Motor neuron (in vitro differentiated cells): ENCODE data around the gene GADD45B. TPM values are rescaled to one million over a fixed set of nuclear protein-coding genes. Genes with fewer than 3 reads are reported as not detected.
"Not testable (repeated sequence)": the region's sequence is repeated elsewhere in the genome, so short reads cannot be mapped to it uniquely, and the experiment has no call there.

Experiments used
- ATAC-seq, 8 experiments: fragments of 200-7000 bp; cut with Tn5 transposase; replicated peaks in 6 of 8; 2 replicates each; pipeline ENCODE4 v1.8.0; 2021; ENCODE audit warnings: mild to moderate bottlenecking in 8 of 8, moderate library complexity in 8 of 8
- H3K27ac ChIP-seq, 2 donors: fragments of 250-450 bp; sonication (Bioruptor Pico); 2 replicates each; pipeline ENCODE4 v1.9.0; 2021; ENCODE audit warnings: antibody characterized with exemption in 2 of 2, mild to moderate bottlenecking in 2 of 2, moderate library complexity in 1 of 2
- H3K4me1 ChIP-seq, 2 donors: fragments of 250-450 bp; sonication (Bioruptor Pico); replicated peaks in 1 of 2; 2 replicates each; pipeline ENCODE4 v1.6.1; 2021; ENCODE audit warnings: antibody characterized with exemption in 2 of 2, mild to moderate bottlenecking in 2 of 2, moderate library complexity in 1 of 2
- H3K4me3 ChIP-seq, 5 donors: fragments of 250-450 bp; sonication (Bioruptor Pico); 2 replicates each; pipeline ENCODE4 v1.9.0; 2021; ENCODE audit warnings: antibody characterized with exemption in 5 of 5, mild to moderate bottlenecking in 5 of 5, moderate library complexity in 4 of 5
- WGBS, 10 experiments: fragments of 450-650 bp; shearing (Covaris generic); methylation state at CpG; one replicate each; pipeline ENCODE4 v1.0.0; 2022; 5-methylcytosine and 5-hydroxymethylcytosine counted together
- in situ Hi-C, 9 experiments: fragments of 400-800 bp; cut with MboI; loops; one replicate each; pipeline ENCODE4 v1.15.0; 2021; ENCODE audit warnings: low sequenced_read_pairs in 9 of 9, low pct_unique_long_range_greater_than_20kb in 2 of 9; ENCODE audit not compliant: unreplicated experiment in 9 of 9
- total RNA-seq, 8 experiments: library from RNA; unstranded; fragments of 300-600 nt; gene quantifications; 2 replicates each; pipeline versions ENCODE4 v1.2.3 to v1.2.4, GENCODE V29; 2022

Gene GADD45B
- total RNA-seq, 8 experiments from 2014 or later = 9.4 to 80.4 (median 20.8) TPM

DNA sequence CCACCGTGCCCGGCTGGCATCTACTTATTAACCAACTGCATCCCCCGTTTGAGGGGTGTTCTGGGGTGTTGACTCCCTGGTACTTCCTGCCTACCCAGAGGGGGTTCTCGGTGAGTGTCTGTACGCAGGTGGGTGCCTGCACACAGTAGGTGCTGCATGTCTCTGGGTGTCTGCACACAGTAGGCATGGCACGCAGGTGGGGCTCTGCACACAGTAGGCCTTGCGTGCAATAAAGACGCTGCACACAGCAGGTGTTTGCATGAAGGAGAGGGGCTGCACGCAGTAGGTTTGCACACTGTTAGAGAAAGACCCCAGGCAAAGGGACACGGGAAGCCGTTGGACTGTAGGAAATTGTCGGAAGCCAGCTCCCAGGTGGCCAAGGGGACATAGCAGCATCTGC, 11.2 kb downstream of the GADD45B start:
- peaks cover 0 to 12% of the 10 kb centered on the region in 2 donors for H3K4me1 ChIP-seq
- no peak overlapping the region for H3K4me3 ChIP-seq
- WGBS, 10 experiments = 33 to 100% (median 77%) methylated on average over 1 to 5 of the region's 12 CpGs; no CpG with 5 or more reads in 4 of the 10 experiments
- ATAC-seq = no peak
- in situ Hi-C loops = loop anchor here in 2 of 9 experiments (25.0 kb wide), 2 partner anchors 100 to 125 kb away; no protein-coding TSS in a partner anchor
- H3K27ac ChIP-seq = no peak overlapping the region

DNA sequence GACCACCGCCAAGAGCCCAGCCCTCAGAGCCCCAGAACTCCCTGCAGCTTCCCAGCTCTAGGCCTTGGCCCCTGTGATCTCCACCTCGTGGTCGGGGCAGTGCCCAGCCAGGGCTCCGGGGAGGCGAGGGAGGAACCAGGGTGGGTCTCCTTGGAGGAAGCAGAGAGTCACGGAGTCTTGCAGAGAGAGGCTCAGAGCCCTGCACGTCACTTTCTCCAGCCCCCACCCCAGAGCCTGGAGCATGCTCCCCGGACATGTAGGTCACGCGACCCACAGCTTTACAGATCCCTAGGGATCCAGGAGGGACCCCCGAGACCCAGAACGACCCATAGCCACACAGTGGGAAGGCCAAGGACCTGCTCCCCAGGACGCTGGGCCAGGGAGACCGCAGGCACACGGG, 11.9 kb downstream of the GADD45B start:
- 60 to 83% methylated on average over 1 to 2 of the region's 15 CpGs; no CpG with 5 or more reads in 8 of the 10 experiments for WGBS, 10 experiments
- H3K4me3 ChIP-seq = no peak overlapping the region
- peak in 6 of 8 experiments; percentile 14 to 40 (median 22) for ATAC-seq
- in situ Hi-C loops = loop anchor here in 2 of 9 experiments (25.0 kb wide), 2 partner anchors 99 to 124 kb away; no protein-coding TSS in a partner anchor
- H3K27ac ChIP-seq = no peak overlapping the region
- H3K4me1 ChIP-seq = peaks cover 0 to 12% of the 10 kb centered on the region in 2 donors

DNA sequence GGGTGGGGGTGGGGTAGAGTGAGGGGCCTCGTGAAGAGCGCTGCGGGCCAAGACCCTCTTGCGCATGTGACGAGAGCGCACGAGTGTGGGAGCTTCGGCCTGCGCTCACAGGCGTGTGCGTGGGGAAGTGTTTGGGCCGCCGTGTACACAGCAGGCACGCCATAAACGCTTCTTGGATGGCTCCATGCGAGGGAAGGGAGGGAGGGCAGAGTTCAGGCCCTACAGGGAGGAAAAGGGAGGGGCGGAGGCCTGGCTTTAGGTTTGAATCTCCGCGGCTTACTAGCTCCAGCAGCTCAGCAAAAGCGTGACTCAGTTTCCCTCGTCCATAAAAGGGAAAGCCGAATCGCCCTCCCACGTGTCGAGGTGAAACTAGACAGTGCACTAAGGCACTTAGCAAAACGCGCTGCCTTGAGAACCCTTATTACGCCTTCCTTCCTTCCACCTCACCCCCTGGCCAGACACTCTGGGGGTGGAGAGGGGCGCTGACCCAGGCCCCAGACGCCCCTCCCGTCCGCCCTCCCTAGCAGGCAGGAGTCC, 12.5 kb downstream of the GADD45B start:
- peaks cover 0 to 17% of the 10 kb centered on the region in 2 donors for H3K4me1 ChIP-seq
- H3K4me3 ChIP-seq = no peak overlapping the region
- ATAC-seq = peak in 5 of 8 experiments; percentile 4 to 16 (median 10)
- in situ Hi-C loops = loop anchor here in 2 of 9 experiments (25.0 kb wide), 2 partner anchors 99 to 124 kb away; no protein-coding TSS in a partner anchor
- no peak overlapping the region for H3K27ac ChIP-seq
- 0 to 33% (median 10%) methylated on average over 1 to 2 of the region's 32 CpGs; no CpG with 5 or more reads in 5 of the 10 experiments for WGBS, 10 experiments

DNA sequence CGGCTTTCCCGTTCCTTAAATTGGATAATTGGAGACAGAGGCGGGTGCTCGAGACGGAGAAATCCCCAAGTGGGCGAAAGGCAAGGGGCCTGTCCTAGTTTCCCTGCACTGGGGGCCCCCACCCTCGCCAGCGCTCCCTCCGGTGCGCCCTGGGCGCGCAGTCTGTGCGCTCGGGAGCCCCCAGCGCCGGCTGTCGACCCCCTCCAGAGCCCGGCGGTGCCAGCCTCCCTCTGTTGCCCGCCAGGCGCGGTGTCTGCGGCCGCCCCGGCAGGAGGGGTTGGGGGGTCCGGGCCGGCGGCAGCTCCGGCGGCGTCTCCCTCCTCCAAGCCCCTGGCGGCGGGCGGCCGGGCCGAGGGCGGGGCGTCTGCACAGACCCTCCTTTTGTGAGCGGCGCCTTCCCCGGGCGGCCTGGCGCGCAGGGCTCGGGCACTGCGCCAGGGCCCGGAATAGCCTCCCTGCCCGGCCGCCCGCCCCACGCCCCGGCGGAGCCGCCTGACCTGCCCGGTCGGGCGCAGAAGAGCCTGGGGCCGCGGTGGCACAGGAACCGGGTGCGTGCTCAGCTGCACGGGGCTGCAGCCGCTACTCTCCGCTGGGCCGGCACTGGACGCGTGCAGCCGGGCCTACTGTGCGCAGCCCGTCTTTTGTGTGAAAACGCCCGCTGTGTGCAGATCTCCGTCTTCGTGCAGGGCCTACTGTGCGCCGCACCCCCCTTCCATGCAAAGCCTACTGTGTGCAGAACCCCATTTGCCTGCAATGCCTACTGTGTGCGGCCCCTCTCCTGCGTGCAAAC, 13.2 kb downstream of the GADD45B start:
- peak; percentile 6 to 78 (median 58) for ATAC-seq

DNA sequence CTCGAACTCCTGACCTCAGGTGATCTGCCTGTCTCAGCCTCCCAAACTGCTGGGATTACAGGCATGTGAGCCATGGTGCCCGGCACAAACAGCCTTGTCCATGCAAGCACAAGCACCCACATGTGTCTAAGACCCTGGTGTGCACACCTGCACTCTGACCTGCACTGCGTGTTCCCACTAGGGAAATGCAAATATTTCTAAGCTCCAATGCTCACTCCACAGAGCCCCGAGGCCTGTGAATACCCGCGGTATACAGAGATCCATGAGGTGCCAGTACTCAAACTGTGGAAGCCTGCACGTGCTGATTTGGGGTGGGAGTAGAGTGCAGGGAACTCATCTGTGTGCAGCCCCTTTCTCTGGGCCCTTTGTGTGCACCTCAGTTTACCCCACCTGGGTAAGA, 14.7 kb downstream of the GADD45B start:
- Histone ChIP-seq H3K4me1 (peaks cover 5 to 35% of the 10 kb centered on the region in 2 donors), H3K4me3 (no peak overlapping the region), H3K27ac (no peak overlapping the region)
- no peak for ATAC-seq
- WGBS, 10 experiments = 17 to 89% (median 74%) methylated on average over 1 to 5 of the region's 7 CpGs; no CpG with 5 or more reads in 6 of the 10 experiments
- in situ Hi-C loops = loop anchor here in 2 of 9 experiments (25.0 kb wide), 2 partner anchors 97 to 122 kb away; no protein-coding TSS in a partner anchor

More for the DNA sequence above, 13.2 kb downstream of the GADD45B start:
- Histone ChIP-seq H3K4me3 (peak overlapping the region; percentile 5 to 13 (median 11)), H3K27ac (no peak overlapping the region), H3K4me1 (peaks cover under 1 to 22% of the 10 kb centered on the region in 2 donors)
- WGBS, 10 experiments = 0 to 59% (median 5%) methylated on average over 1 to 35 of the region's 78 CpGs; no CpG with 5 or more reads in 4 of the 10 experiments
- in situ Hi-C loops = loop anchor here in 2 of 9 experiments (25.0 kb wide), 2 partner anchors 98 to 123 kb away; no protein-coding TSS in a partner anchor

DNA sequence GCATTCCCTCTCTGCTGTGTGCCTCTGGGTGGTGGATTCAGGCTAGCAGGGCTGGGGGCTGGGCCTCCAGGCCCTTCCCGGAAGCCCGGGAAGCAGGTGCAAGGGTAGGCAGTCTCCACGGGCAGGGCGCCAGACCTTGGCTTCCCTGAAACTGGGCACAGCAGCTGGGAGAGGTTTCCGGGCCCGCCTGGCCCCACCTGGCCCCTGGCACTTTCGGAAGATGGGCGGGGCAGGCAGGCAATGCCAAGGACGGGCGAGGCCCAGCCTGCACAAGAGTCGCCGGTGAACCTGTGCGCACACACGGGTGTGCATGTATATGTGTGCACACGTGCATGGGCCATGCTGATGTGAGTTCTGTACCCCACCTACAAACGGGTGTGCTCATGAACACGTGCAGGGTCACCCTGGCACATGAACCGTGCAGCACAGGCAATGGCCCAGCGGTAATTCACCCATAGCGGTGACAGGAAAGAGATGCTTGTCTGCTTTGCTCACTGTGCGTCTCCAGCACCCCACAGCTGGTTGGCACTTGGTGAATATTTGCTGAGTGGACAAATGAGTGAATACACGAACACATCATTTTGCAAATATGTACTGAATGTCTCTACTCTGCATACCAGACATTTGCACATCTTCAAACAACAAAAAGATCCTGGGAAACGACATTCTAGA, 15.3 kb downstream of the GADD45B start:
- WGBS, 10 experiments = 0 to 88% (median 67%) methylated on average over 1 to 15 of the region's 23 CpGs; no CpG with 5 or more reads in 5 of the 10 experiments
- Histone ChIP-seq H3K27ac (no peak overlapping the region), H3K4me3 (no peak overlapping the region), H3K4me1 (peaks cover 5 to 36% of the 10 kb centered on the region in 2 donors)
- in situ Hi-C loops = loop anchor here in 2 of 9 experiments (25.0 kb wide), 2 partner anchors 96 to 121 kb away; no protein-coding TSS in a partner anchor
- peak in 4 of 8 experiments; percentile 9 to 26 (median 13) for ATAC-seq

DNA sequence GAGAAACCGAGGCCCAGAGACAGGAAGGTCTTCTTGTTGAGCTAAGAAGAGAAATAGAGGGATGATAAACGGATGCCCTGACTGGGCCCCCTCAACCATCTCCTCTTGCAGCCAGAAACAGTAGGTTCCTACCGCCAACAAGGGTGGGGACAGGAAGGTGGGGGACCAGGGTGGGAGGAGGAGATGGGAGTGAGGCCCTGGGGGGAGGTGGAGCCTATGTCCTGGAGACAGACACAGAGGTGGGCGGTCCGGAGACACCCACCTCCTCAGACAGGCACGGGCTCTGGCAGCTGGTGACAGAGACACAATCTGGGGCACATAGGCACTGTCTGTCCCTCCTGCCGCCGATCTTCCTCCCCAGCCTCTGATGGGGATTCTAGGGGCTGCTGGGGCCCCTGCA, 16.9 kb downstream of the GADD45B start:
- in situ Hi-C loops = loop anchor here in 2 of 9 experiments (25.0 kb wide), 2 partner anchors 94 to 119 kb away; no protein-coding TSS in a partner anchor
- H3K27ac ChIP-seq = no peak overlapping the region
- ATAC-seq = no peak
- no peak overlapping the region for H3K4me3 ChIP-seq
- 60 to 80% methylated on average over 1 to 2 of the region's 8 CpGs; no CpG with 5 or more reads in 8 of the 10 experiments for WGBS, 10 experiments
- H3K4me1 ChIP-seq = peaks cover 5 to 36% of the 10 kb centered on the region in 2 donors

DNA sequence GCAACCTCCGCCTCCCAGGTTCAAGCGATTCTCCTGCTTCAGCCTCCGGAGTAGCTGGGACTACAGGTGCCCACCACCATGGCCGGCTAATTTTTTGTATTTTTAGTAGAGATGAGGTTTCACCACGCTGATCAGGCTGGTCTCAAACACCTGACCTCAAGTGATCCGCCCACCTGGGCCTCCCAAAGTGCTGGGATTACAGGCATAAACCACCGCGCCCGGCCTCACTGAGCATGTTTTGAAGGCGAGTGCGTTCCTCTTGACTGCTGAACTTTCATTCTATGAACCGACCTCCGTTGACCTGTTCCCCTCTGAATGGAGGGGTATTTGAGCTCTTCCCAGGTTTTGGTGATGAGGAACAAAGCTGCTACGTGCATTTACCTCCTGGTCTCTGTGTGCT, 17.5 kb downstream of the GADD45B start:
- in situ Hi-C loops = loop anchor here in 2 of 9 experiments (25.0 kb wide), 2 partner anchors 94 to 119 kb away; no protein-coding TSS in a partner anchor
- not testable (repeated sequence) for ATAC-seq, H3K4me3 ChIP-seq, H3K27ac ChIP-seq
- WGBS, 10 experiments = 20 to 97% (median 74%) methylated on average over 1 to 10 of the region's 14 CpGs
- H3K4me1 ChIP-seq = peaks cover 5 to 30% of the 10 kb centered on the region in 2 donors

DNA sequence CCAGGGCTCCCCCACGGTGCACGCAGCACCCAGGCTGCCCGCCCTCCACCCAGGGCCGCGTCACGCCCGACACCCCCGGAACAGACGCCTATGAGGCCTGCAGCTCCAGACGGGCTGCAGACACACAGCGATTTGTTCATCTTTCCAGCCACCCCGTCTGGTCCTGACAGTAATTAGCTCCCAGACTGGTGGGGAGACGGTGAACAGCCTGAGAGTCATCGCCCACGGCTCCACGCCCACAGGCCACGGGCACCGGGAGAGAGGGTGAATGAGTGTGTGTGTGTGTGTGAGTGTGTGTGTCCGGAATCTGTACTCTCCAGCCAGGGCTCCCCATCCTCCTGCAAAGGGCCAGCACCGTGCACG, 18.1 kb downstream of the GADD45B start:
- WGBS, 10 experiments = 6 to 79% (median 47%) methylated on average over 2 to 8 of the region's 21 CpGs; no CpG with 5 or more reads in 7 of the 10 experiments
- in situ Hi-C loops = loop anchor here in 2 of 9 experiments (25.0 kb wide), 2 partner anchors 93 to 118 kb away; no protein-coding TSS in a partner anchor
- Histone ChIP-seq H3K4me3 (peak overlapping the region in 3 of 5 donors; percentile 24 to 29 (median 27)), H3K4me1 (peaks cover 5 to 24% of the 10 kb centered on the region in 2 donors), H3K27ac (no peak overlapping the region)
- peak in 6 of 8 experiments; percentile 1 to 32 (median 25) for ATAC-seq

DNA sequence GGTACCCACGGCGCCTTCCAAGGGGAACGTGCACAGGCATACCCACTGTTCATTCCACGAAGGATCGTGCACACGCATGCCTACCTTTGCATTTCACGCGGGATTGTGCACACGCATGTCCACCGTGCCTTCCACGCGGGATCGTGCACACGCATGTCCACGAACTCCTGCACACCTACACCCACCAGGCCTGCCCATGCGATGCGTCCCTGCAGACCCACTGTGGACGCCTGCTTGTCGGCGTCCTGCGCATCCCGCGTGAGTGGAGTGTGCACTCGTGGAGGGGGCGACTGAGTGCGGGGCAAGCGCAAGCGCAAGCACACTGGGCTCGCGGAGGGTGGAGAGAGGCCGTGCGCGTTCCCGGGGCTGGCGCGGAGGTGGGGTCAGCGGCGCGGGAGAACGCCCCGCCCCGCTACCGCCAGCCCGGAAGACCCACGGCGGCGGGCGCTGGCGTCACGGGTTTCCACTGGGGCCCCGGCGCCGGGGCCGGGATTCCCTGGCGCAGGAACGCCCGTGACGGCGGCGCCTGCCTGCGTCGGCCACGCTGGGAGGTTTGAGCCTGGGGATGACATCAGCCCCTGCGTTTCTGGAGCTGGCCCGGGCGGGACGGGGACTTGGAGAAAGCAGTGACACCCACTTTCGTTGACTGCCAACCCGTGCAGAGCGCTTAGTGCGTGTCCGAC, 18.7 kb downstream of the GADD45B start:
- peak; percentile 66 to 90 (median 85) for ATAC-seq
- H3K4me3 ChIP-seq = peak overlapping the region; percentile 14 to 29 (median 24)
- peaks cover 5 to 24% of the 10 kb centered on the region in 2 donors for H3K4me1 ChIP-seq
- in situ Hi-C loops = loop anchor here in 2 of 9 experiments (25.0 kb wide), 2 partner anchors 93 to 118 kb away; no protein-coding TSS in a partner anchor
- WGBS, 10 experiments = 0 to 24% (median 5%) methylated on average over 1 to 23 of the region's 72 CpGs; no CpG with 5 or more reads in 4 of the 10 experiments
- H3K27ac ChIP-seq = peak overlapping the region; percentile 1 to 71

DNA sequence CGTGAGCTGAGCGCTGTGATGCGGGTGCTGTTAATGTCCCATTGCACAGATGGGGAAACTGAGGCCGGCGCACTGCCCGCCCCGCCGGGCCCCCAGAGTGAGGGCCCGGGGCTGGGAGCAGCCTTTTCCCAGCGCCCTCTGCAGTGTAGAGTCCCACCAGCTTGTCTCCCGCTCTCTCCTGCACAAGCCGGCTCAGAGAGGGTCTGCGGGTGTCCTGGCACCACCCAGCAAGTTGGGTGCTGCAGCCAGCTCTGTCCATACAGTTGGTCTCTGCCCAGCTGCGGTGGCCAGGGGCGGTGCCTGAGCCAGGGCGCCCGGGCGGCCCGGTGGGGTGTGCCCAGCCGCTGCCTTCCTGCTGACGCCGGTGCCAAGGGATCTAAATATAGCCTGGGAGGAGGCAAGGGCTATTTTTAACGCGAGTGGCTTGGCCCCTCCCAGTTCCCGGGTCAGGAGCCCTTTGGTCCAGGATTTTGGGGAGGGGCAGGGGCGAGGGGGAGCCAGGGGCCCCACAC, 19.3 kb downstream of the GADD45B start:
- peak; percentile 21 to 83 (median 57) for ATAC-seq
- in situ Hi-C loops = loop anchor here in 2 of 9 experiments (25.0 kb wide), 2 partner anchors 92 to 117 kb away; no protein-coding TSS in a partner anchor

More for the DNA sequence above, 19.3 kb downstream of the GADD45B start:
- 0 to 16% (median 0%) methylated on average over 1 to 13 of the region's 26 CpGs; no CpG with 5 or more reads in 5 of the 10 experiments for WGBS, 10 experiments
- Histone ChIP-seq H3K4me1 (peaks cover 5 to 24% of the 10 kb centered on the region in 2 donors), H3K4me3 (peak overlapping the region; percentile 14 to 29 (median 24)), H3K27ac (peak overlapping the region; percentile 1 to 71)
